Glutamatergic neuron (in vitro differentiated cells): ENCODE measurements around the gene TRPM8. TPM values are rescaled to one million over a fixed set of nuclear protein-coding genes. Genes with fewer than 3 reads are reported as not detected.

Experiments used
- DNase-seq: peaks from one replicate; pipeline ENCODE4 v3.0.0; 2022
- H3K27ac Mint-ChIP-seq: one replicate; pipeline ENCODE4 v1.8.0; 2020; ENCODE audit warnings: mild to moderate bottlenecking, mixed read lengths, inconsistent platforms; ENCODE audit not compliant: unreplicated experiment
- H3K27me3 Mint-ChIP-seq: one replicate; pipeline ENCODE4 v1.8.0; 2020; ENCODE audit warnings: mild to moderate bottlenecking, moderate library complexity, mixed read lengths, inconsistent platforms; ENCODE audit not compliant: unreplicated experiment
- H3K36me3 Mint-ChIP-seq: one replicate; pipeline ENCODE4 v1.8.0; 2020; ENCODE audit warnings: mild to moderate bottlenecking, mixed read lengths, inconsistent platforms; ENCODE audit not compliant: unreplicated experiment
- H3K4me1 Mint-ChIP-seq: one replicate; pipeline ENCODE4 v1.8.0; 2020; ENCODE audit warnings: mild to moderate bottlenecking, low read depth, mixed read lengths, inconsistent platforms; ENCODE audit not compliant: unreplicated experiment
- H3K4me3 Mint-ChIP-seq: one replicate; pipeline ENCODE4 v1.8.0; 2020; ENCODE audit warnings: mild to moderate bottlenecking, mixed read lengths, inconsistent platforms; ENCODE audit not compliant: unreplicated experiment
- H3K9me3 Mint-ChIP-seq: one replicate; pipeline ENCODE4 v1.8.0; 2020; ENCODE audit warnings: mild to moderate bottlenecking, moderate library complexity, mixed read lengths, inconsistent platforms; ENCODE audit not compliant: unreplicated experiment
- CTCF ChIP-seq: fragments of 200-600 bp; sonication (generic); IDR thresholded peaks from one replicate; pipeline ENCODE4 v1.5.0; 2021; ENCODE audit not compliant: partially characterized antibody, unreplicated experiment
- total RNA-seq: library from RNA; stranded (reverse); fragmentation: NEBNext Ultra II Directional; extraction: Animal tissue kit (Norgen Biotek cat#: 25700); gene quantifications from one replicate; pipeline ENCODE4 v1.2.1, GENCODE V29; 2021; ENCODE audit not compliant: unreplicated experiment

TRPM8 gene
- total RNA-seq, 1 donor from 2014 or later: not detected

GRCh38 chr2:233989221-233989858, 72.2 kb downstream of the TRPM8 start:
- no peak for TF ChIP-seq CTCF
- H3K27ac Mint-ChIP-seq: peak overlapping the region; percentile 69
- peaks cover 36% of the 10 kb centered on the region for H3K4me1 Mint-ChIP-seq
- DNase-seq: peak; percentile 67
- peaks cover 19% of the 10 kb centered on the region for H3K9me3 Mint-ChIP-seq
- peaks cover 4% of the 10 kb centered on the region for H3K27me3 Mint-ChIP-seq
- peak overlapping the region; percentile 21 for H3K4me3 Mint-ChIP-seq
- peaks cover 14% of the 10 kb centered on the region for H3K36me3 Mint-ChIP-seq

DNA sequence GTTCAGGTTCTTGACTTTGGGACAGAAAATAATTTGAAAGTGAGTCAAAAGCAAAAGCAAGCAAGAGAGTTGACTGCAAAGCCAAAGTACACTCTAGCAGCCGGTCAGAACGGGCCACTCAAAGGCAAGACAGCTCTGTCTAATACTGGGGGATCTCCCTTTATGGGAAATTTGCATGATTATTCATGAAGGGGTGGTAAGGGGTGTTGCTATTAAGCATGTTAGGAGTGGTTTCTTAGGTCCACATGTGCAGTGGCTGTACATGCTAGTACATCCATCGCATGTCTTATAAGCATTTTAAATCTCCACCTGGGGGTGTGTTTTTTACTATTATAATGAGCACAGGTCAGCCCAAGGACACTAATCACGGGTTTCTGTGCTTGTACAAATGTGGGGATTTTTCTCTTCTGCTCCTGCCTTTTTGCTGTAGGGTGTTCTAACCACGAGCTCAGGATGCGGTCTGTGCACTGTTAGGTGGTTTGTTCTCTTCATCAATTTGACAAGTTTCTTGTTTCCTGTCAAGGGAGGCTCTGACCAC, 73.2 kb downstream of the TRPM8 start:
- Mint-ChIP-seq H3K27ac (peak overlapping the region; percentile 69), H3K9me3 (peaks cover 16% of the 10 kb centered on the region), H3K36me3 (peaks cover 7% of the 10 kb centered on the region), H3K4me1 (peaks cover 36% of the 10 kb centered on the region), H3K27me3 (peaks cover 4% of the 10 kb centered on the region), H3K4me3 (peak overlapping the region; percentile 22)
- TF ChIP-seq CTCF: no peak
- DNase-seq: no peak

DNA sequence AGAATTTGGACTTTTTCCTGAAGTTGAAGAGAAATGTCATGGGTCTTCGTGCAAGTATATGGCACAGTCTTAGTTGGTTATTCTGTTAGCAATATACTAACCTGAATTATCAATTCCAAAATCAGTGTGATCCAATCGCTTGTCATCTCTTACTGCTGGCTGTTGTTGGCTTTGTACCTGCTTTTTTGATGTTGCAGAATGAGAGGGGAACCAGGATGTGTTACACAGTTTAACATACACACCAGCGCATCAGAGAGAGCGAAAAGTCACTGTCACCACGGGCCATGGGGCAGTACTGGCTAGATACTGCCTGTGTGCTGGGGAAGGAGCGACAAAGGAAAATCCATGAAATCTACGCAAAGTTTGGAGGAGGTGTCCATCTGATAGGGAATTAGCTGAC, 74.0 kb downstream of the TRPM8 start:
- H3K27ac Mint-ChIP-seq: no peak overlapping the region
- H3K4me1 Mint-ChIP-seq: peaks cover 36% of the 10 kb centered on the region
- H3K36me3 Mint-ChIP-seq: peaks cover 6% of the 10 kb centered on the region
- peaks cover 16% of the 10 kb centered on the region for H3K9me3 Mint-ChIP-seq
- H3K4me3 Mint-ChIP-seq: no peak overlapping the region
- DNase-seq: no peak
- H3K27me3 Mint-ChIP-seq: peaks cover 4% of the 10 kb centered on the region
- TF ChIP-seq CTCF: no peak

DNA sequence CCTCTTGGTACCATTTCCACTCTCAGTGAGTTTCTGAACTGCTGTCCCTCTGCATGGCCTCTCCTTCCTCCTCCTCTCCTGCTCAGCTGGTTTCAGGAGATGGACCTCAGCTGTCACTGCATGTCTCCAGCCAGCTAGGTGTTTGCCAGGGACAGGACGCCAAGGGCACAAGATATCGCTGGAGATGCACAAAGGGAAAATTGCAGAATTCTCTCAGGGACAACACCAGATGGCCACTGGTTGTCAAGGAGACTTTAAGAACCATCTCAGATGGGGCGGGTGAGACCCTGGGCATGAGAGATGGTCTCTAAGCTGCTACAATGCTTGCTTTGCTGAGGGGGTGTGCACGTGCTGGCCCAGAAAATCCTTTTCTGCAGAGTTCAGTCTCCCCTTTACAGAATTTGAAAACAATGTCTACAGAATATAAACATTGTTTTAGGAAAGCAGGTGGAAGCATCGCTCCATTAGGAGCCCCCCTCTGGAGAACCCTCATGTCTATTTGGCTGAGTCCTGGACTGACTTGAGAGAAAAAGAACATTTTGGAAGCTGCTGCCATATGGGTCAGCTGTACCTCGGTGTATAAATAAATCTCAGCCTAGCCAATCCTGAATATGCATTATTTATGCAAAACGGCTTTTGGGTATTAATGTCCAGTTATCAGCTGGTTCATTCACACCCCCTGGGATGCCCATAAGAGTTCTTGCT, 75.5 kb downstream of the TRPM8 start:
- no peak for TF ChIP-seq CTCF
- H3K4me1 Mint-ChIP-seq: peaks cover 35% of the 10 kb centered on the region
- peaks cover 5% of the 10 kb centered on the region for H3K36me3 Mint-ChIP-seq
- H3K4me3 Mint-ChIP-seq: peak overlapping the region; percentile 41
- H3K27ac Mint-ChIP-seq: peak overlapping the region; percentile 74
- peaks cover 6% of the 10 kb centered on the region for H3K27me3 Mint-ChIP-seq
- H3K9me3 Mint-ChIP-seq: peaks cover 16% of the 10 kb centered on the region
- no peak for DNase-seq

GRCh38 chr2:233993461-233993860, 76.3 kb downstream of the TRPM8 start:
- peaks cover 6% of the 10 kb centered on the region for H3K27me3 Mint-ChIP-seq
- H3K9me3 Mint-ChIP-seq: peaks cover 16% of the 10 kb centered on the region
- H3K4me3 Mint-ChIP-seq: no peak overlapping the region
- no peak for DNase-seq
- no peaks in the 10 kb centered on the region for H3K36me3 Mint-ChIP-seq
- H3K27ac Mint-ChIP-seq: no peak overlapping the region
- no peak for TF ChIP-seq CTCF
- peaks cover 28% of the 10 kb centered on the region for H3K4me1 Mint-ChIP-seq
